Measurements from ENCODE around the gene PTPRN2.
"Not testable (repeated sequence)": the region's sequence is repeated elsewhere in the genome, so short reads cannot be mapped to it uniquely, and the experiment has no call there.

PTPRN2 gene

DNA sequence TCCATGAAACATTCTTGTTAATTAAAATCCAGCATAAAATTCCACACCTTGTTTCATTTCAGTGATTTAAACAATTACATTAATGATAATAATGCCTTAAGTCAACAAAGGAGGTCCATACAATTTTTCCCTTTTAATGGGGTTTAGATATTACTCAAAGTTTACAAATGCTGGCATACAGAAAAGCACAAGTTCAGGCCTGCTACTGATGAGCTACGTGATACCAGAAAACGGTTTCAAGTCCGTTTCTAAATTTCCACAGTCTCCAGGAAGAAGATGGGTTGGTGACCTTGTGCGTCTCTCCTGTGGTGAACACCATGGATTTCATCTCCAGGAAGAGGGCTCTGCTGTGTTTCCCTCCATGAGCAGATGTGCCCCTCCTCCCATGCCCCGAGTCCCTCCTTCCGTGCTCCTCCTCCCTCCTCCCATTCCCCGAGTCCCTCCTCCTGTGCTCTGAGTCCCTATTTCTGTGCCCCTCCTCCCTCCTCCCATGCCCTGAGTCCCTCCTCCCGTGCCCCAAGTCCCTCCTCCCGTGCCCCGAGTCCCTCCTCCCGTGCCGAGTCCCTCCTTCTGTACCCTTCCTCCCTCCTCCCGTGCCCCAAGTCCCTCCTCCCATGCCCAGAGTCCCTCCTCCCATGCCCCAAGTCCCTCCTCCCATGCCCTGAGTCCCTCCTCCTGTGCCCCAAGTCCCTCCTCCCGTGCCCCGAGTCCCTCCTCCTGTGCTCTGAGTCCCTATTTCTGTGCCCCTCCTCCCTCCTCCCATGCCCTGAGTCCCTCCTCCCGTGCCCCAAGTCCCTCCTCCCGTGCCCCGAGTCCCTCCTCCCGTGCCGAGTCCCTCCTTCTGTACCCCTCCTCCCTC lies 201.9 kb downstream of the PTPRN2 start:
- DNase-seq (ENCODE audit: low read depth), result not testable (repeated sequence)

DNA sequence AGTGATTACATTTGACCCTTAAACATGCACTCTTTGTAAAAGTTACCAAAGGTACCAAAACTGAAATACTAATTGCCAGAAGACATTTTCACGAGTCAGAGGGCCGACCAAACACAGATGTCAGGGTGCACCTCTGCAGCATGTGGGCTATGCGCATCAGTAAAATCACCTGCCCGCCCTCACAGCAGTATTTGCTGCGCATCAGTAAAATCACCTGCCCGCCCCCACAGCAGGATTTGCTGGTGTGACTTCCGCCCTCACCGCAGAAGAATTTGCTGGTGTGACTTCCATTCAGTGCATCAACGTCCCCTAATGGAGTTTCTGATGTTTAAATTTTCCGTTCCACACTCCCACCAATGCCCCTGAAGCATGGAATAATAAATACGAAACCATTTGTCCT lies 202.9 kb downstream of the PTPRN2 start:
- DNase-seq (ENCODE audit: low read depth), result no peak

DNA sequence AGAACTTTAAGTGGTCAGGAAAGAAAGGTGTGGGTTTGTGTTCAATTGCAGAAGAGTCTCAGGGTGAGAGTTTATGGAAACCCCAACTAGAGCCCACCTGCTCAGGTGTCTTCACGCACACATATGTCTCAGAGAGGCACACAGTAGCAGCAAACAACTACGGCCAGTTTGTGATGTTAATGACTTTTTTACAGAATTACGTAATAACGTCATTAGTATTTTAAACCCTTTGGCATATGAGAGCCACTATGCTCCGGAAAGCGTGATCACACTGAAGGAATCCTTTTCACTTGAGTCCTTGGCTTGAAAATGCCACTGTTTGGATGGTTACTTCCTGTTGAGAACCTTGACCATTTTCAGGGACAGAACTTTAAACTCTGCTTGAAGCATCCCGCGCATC lies 204.0 kb downstream of the PTPRN2 start:
- no peak for DNase-seq (ENCODE audit: low read depth)

DNA sequence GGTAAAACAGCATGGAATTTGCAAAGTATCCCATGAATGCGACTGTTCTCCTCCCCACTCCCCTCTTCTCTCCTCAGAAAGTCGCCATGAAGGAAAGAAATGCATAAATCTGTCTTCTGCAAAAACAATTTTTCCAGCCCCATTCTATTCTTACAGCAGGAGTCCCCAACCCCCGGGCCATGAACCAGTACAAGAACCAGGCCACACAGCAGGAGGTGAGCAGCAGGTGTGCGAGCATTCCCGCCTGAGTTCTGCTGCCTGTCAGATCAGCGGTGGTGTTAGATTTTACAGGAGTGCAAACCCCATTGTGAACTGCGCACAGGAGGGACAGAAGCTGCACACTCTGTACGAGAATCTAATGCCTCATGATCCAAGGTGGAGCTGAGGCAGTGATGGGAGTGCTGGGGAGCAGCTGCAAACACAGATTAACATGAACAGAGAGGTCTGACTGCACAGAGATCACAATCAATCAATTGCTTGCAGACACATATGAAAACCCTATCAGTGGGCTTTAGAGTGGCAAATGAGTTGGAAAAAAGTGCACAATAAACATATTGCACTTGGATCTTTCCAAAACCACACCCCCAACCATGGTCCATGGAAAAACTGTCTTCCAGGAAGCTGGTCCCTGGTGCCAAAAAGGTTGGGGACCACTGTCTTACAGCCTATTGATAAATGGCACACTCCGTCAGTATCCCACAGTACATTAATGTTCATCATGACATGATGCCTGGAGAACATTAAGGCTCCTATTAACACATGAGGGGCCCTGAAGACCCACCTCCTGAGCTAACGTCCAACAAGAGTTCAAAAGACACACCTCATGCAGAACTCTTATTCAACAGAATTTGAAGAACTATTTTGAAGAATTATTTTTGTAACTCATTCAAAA lies 205.0 kb downstream of the PTPRN2 start:
- no peak for DNase-seq (ENCODE audit: low read depth)

DNA sequence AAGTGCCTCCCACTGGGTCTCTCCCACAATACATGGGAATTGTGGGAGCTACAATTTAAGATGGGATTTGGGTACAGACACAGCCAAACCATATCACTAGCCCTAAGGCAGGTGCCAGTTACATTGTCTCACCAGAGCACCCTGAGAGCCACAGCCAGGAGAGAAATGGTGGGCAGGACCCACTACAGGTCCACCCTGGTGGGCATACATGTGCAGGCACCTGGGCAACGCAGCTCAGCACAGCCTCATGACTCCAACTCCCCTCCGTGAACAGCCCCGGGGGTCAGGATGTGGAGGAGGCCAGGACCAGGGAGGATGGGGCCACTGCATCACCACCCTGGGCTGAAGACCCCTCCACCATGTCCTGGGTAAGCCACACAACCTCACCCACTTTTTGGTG lies 205.7 kb downstream of the PTPRN2 start:
- no peak for DNase-seq (ENCODE audit: low read depth)

DNA sequence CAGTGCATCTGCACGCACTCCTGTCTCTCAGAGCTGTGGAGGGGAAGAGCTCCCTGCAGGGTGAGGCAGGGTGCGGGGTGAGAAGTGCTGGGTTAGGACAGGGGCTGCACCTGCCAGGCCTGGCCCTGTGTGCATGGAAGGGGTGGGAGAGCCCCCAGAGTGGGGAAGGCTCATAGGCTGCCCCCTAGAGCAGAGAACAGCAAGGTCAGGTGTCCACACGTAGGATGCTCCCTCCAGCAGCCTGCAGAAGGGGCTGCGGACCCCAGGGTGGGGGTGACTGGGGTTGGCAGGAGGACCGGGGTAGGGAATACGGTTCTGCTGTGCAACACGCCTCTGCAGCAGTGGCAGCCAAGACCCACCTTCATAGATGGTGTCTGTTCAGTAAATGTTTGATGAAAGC lies 208.6 kb downstream of the PTPRN2 start:
- no peak for DNase-seq (ENCODE audit: low read depth)

DNA sequence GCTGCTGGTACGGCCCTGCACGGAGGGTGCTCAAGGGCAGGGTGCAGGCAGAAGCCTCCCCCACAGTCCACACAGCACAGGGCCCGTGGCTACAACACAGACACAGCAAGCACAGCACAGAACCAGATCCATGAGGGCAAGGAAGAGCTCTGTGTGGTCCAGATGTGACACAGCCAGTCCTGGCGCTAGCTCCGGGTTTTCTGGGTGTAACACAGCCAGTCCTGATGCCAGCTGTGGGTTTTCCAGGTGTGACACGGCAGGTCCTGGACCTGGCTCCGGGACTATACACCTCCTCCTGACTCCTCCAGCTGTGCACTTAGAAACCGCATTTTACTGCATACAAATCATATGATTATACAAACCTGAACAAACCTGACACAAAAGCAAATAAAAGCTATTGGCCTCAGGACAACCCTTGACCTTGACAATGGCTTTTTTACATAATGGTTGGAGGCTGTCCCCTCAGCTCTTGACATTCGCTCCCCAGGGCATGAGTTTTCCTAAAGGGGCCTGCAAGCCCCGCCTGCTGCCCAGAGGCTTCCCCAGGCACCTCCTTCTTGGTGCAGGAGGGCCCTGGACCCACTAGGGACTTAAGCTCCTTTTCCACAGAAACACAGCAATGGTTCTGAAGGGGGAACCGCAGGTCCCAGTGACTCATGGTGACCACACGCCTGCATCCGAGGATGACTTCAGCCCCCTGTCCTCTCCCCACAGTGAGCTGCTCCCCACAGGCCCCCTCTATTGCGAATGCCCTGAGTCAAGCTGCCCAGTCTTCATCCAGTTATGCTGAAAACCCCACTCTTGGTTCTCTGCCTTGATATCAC lies 209.6 kb downstream of the PTPRN2 start:
- no peak for DNase-seq (ENCODE audit: low read depth)

DNA sequence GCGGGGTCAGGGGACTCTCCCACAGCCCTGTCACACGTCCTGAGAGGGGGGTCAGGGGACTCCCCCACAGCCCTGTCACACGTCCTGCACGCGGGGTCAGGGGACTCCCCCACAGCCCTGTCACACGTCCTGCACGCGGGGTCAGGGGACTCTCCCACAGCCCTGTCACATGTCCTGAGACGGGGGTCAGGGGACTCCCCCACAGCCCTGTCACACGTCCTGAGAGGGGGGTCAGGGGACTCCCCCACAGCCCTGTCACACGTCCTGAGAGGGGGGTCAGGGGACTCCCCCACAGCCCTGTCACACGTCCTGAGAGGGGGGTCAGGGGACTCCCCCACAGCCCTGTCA lies 210.8 kb downstream of the PTPRN2 start:
- DNase-seq (ENCODE audit: low read depth), result not testable (repeated sequence)

DNA sequence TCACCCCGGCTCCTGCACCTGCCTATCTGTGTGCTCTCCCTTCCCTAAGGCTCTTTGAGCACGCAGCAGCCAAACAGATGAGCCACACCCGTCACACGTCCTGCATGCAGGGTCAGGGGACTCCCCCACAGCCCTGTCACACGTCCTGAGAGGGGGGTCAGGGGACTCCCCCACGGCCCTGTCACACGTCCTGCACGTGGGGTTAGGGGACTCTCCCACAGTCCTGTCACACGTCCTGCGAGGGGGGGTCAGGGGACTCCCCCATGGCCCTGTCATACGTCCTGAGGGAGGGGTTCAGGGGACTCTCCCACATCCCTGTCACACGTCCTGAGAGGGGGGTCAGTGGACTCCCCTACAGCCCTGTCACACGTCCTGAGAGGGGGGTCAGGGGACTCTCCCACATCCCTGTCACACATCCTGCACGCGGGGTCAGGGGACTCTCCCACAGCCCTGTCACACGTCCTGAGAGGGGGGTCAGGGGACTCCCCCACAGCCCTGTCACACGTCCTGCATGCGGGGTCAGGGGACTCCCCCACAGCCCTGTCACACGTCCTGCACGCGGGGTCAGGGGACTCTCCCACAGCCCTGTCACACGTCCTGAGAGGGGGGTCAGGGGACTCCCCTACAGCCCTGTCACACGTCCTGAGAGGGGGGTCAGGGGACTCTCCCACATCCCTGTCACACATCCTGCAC lies 211.3 kb downstream of the PTPRN2 start:
- DNase-seq (ENCODE audit: low read depth), result not testable (repeated sequence)

DNA sequence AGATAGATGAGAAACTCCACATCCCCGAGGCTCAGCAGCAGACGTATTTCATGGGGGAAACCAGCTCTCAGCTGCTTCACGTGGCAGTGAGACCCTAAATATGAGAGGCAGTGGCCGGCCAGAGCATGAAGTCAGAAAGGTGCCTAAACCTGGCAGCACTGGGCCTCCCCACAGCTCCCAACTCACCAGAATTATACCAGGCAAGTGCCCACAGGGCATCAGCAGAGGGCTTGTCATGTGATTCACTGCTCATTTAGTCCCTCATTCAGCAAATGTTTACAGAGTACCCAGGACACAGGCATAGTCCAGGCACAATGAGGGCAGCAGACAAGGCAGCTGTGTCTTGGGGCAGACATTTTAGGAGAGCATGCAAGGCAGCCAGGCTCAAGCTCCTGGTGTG lies 212.6 kb downstream of the PTPRN2 start:
- no peak for DNase-seq (ENCODE audit: low read depth)

DNA sequence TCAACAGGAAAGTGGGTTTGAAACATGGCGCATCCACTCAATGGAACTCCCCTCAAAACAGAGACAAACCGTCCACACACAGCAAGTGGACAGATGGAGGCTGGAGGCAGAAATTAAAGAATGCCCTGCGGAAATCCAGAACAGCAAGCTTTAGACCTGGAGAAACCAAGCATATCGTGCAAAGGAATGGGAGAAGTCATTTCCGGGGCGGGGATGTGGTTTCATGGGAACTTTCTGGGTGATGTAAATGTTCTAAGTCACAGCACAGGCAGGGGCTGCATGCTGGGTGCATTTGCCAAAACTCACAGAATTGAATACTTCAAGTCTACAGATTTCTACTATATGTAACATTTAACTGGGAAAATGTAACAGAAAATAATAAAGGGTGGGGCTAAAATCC lies 213.0 kb downstream of the PTPRN2 start:
- no peak for DNase-seq (ENCODE audit: low read depth)

DNA sequence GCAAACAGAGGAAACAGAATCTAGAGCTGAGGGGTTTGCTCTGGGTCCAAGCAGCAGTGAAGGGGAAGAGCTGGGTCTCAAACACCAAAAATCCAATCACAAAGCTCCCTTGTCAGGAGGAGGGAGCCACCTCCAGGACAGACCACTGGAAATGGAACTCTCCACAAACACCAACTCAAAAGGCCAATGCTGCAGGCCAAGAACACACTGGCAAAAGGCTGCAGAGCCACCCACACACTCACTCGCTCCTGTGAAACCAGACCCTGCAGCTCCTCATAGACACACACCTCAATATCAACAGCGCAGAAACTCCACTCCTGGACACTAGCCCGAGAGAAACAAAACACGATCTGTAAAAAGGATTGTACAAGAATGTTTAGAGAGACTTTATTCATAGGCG lies 213.5 kb downstream of the PTPRN2 start:
- DNase-seq (ENCODE audit: low read depth), result no peak

DNA sequence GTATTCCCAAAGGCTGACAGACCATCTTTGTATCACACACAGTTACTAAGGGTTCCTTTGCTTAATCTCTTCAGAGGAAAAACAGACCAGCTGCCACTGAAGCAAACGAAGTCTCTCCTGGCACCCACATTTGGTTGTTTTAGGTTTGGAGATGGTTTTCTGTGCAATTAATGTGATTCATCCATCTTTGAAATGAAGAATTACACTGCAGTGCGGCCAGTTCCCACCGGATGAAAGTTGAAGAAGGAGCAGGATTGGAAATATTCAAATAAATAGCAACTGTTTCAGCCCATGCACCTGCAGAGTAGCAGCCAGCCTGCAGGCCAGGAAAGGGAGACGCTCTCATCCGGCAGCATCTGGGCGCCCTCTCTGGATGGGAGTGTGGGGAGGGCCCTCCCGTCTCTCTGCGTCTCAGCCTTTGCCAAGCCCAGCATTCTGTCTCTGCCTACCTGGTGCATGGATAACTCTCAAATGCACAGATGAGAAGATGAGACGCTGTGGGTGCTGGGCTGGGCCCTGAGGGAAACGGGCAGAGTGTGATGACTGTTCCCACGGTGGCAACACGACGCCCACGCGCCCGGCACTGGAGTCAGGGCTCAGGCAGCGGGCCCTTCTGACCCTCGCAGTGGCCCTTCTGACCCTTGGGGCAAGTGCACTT lies 214.0 kb downstream of the PTPRN2 start:
- no peak for DNase-seq (ENCODE audit: low read depth)

DNA sequence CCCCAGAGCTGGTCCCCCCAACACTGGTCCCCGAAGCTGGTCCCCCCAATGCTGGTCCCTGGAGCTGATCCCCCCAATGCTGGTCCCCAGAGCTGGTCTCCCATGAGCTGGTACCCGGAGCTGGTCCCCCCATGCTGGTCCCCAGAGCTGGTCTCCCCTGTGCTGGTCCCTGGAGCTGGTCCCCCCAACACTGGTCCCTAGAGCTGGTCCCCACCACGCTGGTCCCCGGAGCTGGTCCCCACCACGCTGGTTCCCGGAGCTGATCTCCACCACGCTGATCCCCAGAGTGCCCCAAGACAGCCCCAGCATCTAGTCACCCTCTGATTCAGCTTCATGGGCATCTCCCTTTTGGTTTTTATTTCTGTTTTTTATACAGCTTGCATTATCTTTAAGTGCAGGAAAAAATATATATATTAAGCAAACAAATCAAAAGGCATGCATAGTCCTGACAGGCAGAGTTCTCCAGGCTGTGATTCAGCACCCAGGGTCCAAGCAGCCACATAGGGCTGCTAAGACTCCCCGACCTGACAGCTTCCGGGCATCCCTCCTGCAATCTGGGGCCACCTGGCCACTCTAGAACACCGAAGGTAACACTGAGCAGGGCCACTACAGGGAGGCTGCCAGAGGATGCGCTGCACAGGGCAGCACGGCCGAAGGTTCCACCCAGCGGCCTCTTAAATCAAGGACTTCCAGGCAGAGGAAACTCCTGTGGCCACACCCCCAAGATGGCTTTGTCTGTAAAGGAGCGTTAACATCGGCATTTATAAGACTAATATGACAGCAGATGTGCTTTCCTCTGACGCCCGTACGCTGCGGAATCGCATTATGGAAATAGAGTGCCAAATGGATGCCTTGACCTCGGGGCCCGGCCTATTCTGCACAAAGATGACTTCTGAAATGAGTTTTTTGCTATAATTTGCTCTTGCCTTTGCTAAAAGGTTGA lies 215.0 kb downstream of the PTPRN2 start:
- no peak for DNase-seq (ENCODE audit: low read depth)

DNA sequence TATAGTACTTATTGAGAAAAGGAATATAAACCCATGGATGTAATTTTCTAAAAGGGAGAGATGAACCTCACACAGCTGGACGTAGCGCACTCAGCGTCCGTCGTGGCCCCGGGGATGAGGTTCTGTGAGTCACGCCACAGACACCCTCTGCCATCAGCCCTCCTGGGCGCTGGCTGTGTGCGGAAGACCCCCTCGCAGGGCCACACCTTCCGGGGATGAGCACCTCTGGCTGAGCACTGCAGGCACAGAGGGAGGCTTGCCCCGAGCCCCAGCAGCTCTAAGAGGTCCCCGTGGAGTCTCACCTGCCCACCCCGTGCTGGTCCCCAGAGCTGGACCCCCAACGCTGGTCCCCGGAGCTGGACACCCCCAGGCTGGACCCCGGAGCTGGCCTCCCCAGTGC lies 215.8 kb downstream of the PTPRN2 start:
- DNase-seq (ENCODE audit: low read depth), result no peak

DNA sequence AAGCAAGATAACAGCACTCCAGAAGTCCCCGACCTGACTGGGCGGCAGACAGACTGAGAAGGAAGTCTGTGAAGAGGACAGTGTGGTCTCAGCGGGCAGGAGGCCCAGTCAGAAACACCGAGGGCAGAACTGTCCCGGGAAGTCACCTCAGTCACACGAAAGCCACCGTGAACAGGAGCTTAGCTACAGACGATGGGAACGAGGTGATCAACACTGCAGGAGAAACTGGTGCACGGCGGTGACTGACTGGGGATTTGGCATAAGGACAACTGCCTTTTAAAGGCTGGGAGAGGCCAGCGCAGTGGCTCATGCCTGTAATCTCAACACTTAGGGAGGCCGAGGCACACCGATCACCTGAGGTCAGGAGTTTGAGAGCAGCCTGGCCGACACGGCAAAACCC lies 217.8 kb downstream of the PTPRN2 start:
- DNase-seq (ENCODE audit: low read depth), result no peak

DNA sequence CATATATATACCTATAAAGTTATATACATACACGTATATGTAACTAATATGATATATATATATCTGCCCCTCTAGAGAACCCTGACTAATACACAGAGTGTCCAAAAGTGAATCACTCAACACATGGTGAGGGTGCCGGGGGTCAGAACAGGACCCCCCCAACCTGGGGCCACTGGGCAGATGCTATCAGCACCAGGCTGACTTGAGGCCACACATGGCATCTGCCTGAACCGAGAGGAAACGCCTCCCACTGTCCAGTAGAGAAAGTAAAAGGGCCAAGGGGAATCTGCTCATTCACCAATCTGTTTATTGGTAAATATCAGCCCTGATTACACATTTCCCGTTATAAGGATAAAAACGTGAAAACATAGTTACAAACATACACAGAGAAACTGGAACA lies 218.3 kb downstream of the PTPRN2 start:
- no peak for DNase-seq (ENCODE audit: low read depth)

DNA sequence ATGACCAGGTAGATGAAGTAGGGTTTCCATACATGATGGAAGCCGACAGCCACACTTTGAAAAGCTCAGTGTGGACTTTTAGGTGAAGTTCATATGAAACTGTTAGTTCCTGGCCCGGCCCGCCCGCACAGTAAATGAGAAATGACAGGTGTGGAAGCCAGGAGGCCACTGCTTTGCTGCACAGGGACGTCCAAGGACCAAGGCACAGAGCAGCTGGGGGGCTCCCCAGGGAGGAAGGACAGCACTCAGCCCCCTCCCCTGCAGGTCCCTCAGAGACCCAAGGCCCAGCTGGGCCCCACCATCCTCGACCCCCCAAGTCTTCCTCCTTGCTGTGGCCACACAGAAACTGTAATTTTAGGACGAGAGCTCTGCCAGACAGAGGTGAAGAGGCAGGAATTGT lies 219.2 kb downstream of the PTPRN2 start:
- no peak for DNase-seq (ENCODE audit: low read depth)

DNA sequence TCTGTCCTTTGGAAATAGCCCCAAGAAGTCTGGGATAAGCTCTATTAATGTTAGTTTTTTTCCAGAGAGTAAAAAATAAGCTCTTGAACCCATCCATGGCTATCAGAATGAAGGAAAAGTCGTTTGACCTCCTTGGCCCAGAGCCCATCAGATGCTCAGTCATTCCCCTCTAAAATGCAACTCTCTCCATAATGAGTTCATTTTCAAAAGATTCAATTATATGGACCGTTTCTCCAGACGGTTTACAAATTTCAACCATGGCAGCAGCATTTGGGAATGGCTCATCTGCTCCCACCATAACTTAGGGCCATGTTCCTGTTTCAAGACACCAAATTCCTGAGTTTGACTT lies 220.0 kb downstream of the PTPRN2 start:
- DNase-seq (ENCODE audit: low read depth), result no peak

DNA sequence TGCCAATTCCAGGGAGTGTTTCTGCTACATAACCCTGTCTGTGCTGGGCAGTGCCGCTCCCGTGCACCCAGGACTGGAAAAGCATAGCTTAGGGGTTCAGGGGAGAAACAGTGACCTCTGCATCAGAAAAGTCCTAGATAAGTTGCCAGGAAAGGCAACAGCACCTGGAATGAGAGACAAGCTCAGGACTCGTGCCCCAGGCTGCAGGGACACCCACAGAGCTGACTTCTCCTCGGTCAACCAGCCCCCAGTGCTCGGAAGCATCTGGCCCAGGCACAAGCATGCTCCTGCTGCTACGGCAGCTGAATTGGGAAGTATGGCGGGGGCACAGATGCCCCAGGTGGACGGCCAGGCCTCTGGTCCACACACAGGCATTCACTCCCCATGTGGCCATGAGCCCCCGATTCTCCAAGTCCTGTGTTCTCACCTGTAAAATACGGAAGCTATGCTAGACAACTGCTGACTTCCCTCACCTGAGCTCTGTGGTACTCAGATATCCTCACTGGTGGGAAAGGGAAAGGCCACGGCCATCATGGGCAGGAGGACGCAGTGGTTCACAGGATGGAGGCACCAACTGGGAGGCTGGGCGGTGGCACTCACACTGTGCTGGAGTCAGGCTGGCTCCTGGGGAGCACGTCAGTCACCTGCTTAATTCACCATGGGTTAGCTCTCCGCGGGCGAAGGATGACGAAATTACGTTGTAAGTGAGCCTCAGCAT lies 220.5 kb downstream of the PTPRN2 start:
- no peak for DNase-seq (ENCODE audit: low read depth)

All from CMK (cell line).